HG02642 (cell line): ENCODE results near the gene PRSS8.
"Not testable (repeated sequence)": the region's sequence is repeated elsewhere in the genome, so short reads cannot be mapped to it uniquely, and the experiment has no call there.

Source experiments
- ATAC-seq: cut with Tn5 transposase; IDR thresholded peaks from one replicate; pipeline ENCODE4 v1.9.1; 2021; ENCODE audit warnings: mild to moderate bottlenecking; ENCODE audit not compliant: unreplicated experiment, poor library complexity

The PRSS8 gene

DNA sequence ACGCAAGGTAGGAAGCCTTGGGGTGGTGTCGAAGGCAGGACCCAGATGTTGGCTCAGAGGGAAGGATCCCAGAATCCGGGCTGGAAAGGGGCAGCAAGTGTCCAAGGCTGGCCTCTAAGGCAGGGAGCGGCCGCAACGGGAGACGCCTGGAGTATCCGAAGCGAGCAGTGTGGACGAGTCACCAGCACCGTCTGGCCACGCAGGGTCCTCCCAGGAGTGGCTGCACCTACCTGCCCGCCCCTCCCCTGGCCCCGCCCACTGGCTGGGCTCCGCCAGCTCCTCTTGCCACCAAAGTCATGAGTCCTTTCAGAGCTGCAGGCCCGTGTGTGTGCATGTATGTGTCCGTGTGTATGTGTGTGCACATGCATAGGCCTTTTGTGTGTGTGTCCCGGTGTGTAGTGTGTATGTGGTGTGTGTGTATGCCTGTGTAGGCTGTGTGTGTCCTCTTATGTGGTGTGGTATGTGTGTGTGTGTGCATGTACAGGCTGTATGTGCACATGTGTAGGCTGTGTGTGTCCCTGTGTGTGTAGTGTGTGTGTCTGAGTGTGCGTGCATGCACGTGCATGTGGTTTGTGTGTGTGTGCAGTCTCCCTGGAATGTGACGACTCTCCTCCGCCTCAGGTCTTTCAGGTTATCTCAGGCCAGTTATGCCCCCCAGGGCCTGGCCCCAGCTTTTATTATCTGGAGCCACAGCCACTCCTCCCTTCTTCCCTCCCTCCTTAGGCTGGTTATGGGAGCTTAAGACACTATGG lies at the start of gene PRSS8:
Gene PRSS8 (minus strand): TSS at position 193 of the 752 bp plus-strand sequence. CDS start 229 bp downstream, outside the sequence.
- ATAC-seq = no peak

DNA sequence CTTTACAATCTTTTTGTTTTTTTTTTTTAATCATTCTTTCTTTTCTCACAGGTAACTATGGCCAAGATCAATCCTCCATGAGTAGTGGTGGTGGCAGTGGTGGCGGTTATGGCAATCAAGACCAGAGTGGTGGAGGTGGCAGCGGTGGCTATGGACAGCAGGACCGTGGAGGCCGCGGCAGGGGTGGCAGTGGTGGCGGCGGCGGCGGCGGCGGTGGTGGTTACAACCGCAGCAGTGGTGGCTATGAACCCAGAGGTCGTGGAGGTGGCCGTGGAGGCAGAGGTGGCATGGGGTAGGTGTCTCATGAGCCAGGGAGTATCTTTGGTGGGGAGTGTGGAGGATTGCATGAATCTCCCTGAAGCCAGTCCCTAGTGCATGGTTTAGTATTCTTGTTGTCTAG lies 49.4 kb upstream of the PRSS8 start:
- ATAC-seq = no peak

- no peak for ATAC-seq
These were observed 48.2 kb upstream of the PRSS8 start for GRCh38 chr16:31183432-31184428.

DNA sequence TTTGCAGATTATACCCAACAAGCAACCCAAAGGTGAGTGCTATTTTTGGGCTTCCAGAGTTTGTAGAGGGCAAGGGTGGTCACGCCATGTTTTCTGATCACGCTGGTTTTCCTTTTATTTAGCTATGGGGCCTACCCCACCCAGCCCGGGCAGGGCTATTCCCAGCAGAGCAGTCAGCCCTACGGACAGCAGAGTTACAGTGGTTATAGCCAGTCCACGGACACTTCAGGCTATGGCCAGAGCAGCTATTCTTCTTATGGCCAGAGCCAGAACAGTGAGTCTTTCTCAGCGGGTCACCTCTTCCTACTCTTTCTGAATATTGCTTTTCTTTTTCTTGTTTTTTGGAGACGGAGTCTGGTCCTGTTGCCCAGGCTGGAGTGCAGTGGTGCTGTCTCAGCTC lies 46.9 kb upstream of the PRSS8 start:
- ATAC-seq = no peak

DNA sequence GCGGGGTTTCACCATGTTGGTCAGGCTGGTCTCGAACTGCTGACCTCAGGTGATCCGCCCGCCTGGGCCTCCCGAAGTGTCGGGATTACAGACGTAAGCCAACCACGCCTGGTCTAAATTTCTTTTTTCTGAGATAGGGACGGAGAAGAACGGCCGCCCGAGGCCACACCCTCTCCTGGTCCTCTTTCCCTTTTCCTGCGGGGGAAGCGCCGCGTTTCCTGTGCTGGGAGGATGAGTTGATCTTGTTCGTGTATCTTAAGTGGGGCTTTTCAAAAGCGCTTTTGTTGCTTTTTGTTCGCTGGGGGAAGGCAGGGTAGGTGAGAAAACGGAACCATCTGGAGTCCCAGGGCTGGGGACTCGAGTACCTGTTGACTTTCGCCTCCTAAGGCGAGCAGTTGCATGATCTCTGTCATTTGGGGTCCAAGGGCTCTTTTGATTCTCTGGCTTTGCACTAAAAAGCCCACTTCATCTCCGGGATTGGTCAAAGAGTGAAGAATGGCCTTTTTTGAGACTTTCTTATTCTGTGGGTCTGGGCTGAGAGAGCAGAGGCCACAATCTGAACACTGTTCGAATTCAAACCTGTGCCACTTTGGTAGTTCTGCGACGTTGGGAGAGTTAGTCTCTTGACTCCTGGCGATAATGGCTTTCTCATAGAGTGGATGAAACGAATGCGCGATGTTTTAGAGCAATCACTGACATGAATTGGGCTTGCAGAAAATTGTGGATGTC lies 45.7 kb upstream of the PRSS8 start:
- no peak for ATAC-seq

GRCh38 chr16:31179747-31180459 lies 44.4 kb upstream of the PRSS8 start, which contains the start of gene FUS:
Gene FUS, plus strand, starts transcription at chr16:31180139. Its CDS starts 76 bp downstream, at chr16:31180215.
- ATAC-seq = peak; percentile 73

GRCh38 chr16:31179219-31179746 lies 43.8 kb upstream of the PRSS8 start:
- ATAC-seq = no peak

GRCh38 chr16:31177136-31177535 lies 41.6 kb upstream of the PRSS8 start:
- no peak for ATAC-seq

DNA sequence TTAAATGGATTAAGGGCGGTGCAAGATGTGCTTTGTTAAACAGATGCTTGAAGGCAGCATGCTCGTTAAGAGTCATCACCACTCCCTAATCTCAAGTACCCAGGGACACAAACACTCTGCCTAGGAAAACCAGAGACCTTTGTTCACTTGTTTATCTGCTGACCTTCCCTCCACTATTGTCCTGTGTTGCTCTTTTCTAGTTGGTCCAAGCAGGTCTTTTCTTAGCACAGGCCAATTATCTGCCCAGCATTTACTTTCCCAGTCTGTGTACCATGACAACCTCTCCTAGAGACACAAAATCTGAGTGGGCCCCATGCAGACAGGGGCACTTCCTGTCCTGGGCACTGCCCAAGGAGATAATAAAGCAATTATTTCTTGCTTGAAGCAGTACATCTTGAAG lies 34.5 kb upstream of the PRSS8 start:
- ATAC-seq = not testable (repeated sequence)

GRCh38 chr16:31168848-31169247 lies 33.3 kb upstream of the PRSS8 start:
- no peak for ATAC-seq

GRCh38 chr16:31167315-31167714 lies 31.8 kb upstream of the PRSS8 start:
- no peak for ATAC-seq

GRCh38 chr16:31157136-31157535 lies 21.6 kb upstream of the PRSS8 start:
- no peak for ATAC-seq

DNA sequence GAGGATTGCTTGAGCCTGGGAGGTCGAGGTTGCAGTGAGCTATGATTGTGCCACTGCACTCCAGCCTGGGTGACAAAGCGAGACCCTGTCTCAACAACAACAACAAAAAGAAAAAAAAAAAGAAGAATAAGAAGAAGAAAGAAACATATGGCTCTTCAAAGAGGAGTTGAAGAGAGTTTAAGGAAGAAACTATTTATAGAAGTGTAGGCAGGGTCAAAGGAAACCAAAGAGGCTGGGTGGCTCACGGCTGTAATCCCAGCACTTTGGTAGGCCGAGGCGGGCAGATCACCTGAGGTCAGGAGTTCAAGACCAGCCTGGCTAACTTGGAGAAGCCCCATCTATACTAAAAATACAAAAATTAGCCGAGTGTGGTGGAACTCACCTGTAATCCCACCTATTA lies 15.4 kb upstream of the PRSS8 start:
- ATAC-seq = not testable (repeated sequence)

DNA sequence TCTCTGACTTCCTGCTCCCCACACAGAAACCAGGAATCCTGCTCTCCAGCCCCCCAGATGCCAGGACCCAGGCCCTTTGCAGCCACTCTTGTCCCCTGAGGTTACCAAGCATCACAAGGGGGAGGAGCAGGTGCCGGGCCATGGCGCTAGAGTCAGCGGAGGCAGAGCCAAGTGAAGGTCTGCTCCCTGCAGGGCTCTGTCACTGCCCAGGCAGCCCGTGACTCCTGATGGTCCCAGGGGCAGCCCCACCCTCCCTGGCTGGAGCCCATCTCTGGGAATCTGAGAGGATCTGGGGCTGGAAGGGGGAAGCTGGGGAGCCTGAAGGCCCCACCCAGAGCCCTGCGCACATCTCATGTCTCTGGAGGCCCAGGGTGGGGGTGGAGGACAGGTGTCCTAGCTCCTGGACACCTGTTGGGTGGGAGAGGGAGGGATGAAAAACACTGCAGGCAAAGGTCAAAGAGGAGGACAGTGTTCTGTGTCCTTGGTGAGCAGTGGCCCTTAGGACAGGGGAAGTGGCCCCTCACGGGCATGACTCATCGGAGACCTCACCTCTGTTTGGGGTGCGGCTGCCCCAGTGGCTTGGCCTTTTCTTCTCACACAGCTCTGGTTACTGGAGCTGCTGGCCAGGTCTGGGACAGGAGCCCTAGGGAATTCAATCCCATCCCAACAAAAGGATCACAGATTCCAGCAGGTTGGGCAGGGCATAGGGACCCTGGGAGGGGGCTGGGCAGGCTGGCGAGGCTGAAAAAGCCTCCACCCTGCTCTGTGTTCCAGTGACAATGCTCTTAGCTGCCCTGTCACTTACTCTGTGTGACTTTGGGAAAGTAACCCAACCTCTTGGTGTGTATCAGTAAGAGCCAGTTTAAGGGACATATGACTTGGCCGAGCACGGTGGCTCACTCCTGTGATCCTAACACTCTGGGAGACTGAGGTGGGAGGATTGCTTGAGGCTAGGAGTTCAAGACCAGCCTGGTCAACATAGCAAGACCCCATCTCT lies 14.7 kb upstream of the PRSS8 start, which contains the start of gene PRSS36:
Gene PRSS36 (minus strand): TSS at position 173 of the 997 bp plus-strand sequence. CDS start 31 bp downstream, at position 142.
- no peak for ATAC-seq

DNA sequence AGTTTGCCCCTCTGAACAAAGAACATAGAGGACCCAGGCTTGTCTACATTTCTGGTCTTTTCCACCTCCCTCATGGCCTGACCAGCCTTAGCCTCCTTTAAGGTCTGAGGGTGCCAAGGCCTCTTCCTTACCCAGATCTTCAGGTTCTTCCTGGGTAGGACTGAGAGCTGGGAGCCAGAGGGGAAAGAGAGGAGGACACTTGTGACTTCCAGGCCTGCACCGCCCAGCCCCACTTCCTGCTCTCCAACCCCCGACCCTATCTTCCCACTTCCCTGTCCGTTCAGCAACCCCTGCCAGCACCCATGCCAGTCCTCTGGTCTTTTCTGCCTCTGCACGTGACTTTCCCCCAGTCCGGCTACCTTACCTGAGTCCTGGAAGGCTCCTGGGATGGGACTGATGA lies 13.8 kb upstream of the PRSS8 start:
- ATAC-seq = no peak

- no peak for ATAC-seq
These were observed 13.4 kb upstream of the PRSS8 start for GRCh38 chr16:31148896-31149295.

DNA sequence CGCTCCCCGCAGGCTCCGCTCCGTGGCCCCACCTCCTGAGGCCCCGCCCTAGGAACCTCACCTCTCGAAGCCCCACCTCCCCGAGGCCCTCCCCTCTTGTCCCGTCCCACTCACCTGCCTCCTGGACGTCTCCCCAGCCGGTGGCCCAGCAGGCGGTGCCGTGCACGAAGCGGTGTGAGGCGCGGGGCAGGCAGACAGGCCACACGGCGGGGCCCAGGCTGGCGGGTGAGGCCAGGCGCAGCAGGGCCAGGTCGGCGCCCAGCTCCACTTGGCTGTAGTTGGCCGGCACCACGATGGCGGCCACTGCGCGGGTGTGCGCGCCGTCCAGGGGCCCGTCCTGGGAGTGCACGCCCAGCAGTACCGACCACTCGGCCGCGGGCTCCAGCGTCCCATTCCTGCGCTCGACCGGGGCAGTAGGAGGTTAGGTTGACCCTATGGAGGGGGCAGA lies 12.8 kb upstream of the PRSS8 start:
- no peak for ATAC-seq

GRCh38 chr16:31147574-31147973 lies 12.0 kb upstream of the PRSS8 start:
- ATAC-seq = no peak
